ENCODE measurements around the gene KSR2.

The KSR2 gene

DNA sequence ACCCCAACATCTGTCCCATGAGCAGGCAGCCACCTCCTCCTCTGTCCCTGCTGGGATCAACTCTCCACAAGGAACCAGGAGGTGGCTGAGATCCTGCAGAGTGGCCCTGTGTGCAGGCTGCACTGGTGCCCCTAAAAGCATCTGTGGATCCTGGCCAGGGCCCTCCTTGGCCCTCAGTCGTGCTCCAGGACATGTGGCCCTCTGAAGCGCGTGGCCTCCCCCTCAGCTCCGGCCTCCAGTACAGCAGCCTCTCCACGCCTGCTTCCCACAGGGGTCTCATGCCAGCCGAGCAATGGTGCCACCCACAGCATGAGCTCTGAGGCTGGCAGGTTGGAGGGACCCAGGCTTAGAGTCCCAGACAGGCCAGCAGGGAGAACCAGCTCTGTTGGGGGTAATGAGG lies 530.0 kb downstream of the KSR2 start:
- 0 out of 2 replicates have a peak, but pooled peaks cover 7% of the 10 kb centered on the region for H3K4me1 ChIP-seq (ENCODE audit: control insufficient read depth, insufficient read depth, low read length)
- no peak overlapping the region for H3K9ac ChIP-seq (ENCODE audit: low read depth, low read length)
- no peaks in the 10 kb centered on the region for H3K27me3 ChIP-seq (ENCODE audit: control insufficient read depth, insufficient read depth, low read length)
- no peaks in the 10 kb centered on the region for H3K36me3 ChIP-seq (ENCODE audit: control insufficient read depth, insufficient read depth, low read length)
- H3K9me3 ChIP-seq (ENCODE audit: control insufficient read depth, insufficient read depth, low read length), result no peaks in the 10 kb centered on the region
- no peak overlapping the region for H3K4me3 ChIP-seq (ENCODE audit: low read depth, low read length)
- no peak overlapping the region for H3K27ac ChIP-seq (ENCODE audit: low read depth, low read length)

DNA sequence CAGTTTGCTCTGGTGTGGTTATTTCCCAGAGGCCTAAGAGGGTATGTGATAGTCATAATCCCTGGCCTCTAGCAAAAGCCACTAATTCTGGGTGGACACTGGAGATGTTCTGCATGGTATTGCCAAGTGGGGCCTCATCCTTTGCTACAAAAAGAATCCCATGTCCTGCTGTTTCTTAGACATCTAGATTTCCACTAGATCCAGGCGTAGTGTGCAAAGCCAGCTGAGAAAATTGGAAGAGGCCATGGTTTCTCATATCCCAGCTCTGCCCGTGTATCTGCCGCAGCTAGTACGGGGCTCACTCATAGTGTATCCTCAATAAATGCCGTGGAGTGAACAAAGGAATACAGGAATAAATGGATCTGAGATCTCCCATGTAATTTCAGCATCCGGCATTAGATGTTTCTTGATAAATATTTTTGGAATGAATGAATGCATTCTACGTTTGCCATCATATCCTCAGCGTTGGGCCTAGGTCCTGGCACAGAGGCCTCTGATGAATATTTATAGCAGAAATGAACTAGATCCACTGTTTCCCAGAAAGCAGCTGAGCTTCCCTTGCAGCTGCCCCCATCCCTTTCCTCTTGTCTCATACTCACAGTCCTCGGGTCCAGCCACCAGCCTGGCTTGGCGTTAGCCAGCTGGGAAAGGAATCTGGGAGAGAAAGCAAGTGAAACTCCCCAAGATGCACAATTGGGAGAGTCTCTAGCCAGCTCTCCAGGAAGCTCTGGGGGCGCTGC lies 531.1 kb downstream of the KSR2 start:
- Histone ChIP-seq H3K27me3 (ENCODE audit: control insufficient read depth, insufficient read depth, low read length) (no peaks in the 10 kb centered on the region), H3K27ac (ENCODE audit: low read depth, low read length) (no peak overlapping the region), H3K9me3 (ENCODE audit: control insufficient read depth, insufficient read depth, low read length) (no peaks in the 10 kb centered on the region), H3K9ac (ENCODE audit: low read depth, low read length) (no peak overlapping the region), H3K4me1 (ENCODE audit: control insufficient read depth, insufficient read depth, low read length) (0 out of 2 replicates have a peak, but pooled peaks cover 7% of the 10 kb centered on the region), H3K36me3 (ENCODE audit: control insufficient read depth, insufficient read depth, low read length) (no peaks in the 10 kb centered on the region), H3K4me3 (ENCODE audit: low read depth, low read length) (no peak overlapping the region)

DNA sequence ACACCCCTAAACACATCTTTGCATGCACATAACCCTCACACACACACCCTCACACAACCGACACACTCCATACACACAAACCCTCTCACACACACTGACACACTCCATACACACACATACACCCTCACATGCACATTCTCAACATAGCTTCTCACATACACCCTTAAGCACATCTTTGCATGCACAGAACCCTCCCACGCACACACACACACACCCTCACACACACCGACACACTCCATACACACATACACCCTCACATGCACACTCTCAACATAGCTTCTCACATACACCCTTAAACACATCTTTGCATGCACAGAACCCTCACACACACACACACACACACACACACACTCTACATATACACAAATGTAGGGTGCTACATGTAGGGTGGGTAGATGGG lies 534.9 kb downstream of the KSR2 start:
- Histone ChIP-seq H3K4me1 (ENCODE audit: control insufficient read depth, insufficient read depth, low read length) (no peaks in the 10 kb centered on the region), H3K27ac (ENCODE audit: low read depth, low read length) (no peak overlapping the region), H3K9ac (ENCODE audit: low read depth, low read length) (no peak overlapping the region), H3K9me3 (ENCODE audit: control insufficient read depth, insufficient read depth, low read length) (no peaks in the 10 kb centered on the region), H3K36me3 (ENCODE audit: control insufficient read depth, insufficient read depth, low read length) (no peaks in the 10 kb centered on the region), H3K4me3 (ENCODE audit: low read depth, low read length) (no peak overlapping the region), H3K27me3 (ENCODE audit: control insufficient read depth, insufficient read depth, low read length) (no peaks in the 10 kb centered on the region)

DNA sequence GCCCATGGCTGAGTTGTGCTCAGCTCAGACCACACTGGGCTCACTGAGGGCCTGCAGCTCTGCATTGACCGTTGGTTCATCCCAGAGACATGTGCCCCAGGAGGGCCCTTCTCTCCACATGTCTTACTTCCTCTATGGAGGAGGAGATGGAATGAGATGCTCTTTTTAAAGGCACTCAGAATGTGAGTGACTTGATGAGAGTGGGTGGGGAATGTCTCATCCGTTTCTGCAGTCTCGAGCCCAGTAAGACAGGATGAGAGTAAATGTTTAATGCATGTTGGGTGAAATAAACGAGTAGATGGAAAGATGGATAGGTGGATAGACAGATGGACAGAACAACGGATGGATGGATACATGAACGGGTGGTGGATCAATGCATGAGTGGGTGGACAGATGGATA lies 538.5 kb downstream of the KSR2 start:
- Histone ChIP-seq H3K36me3 (ENCODE audit: control insufficient read depth, insufficient read depth, low read length) (no peaks in the 10 kb centered on the region), H3K4me3 (ENCODE audit: low read depth, low read length) (no peak overlapping the region)

DNA sequence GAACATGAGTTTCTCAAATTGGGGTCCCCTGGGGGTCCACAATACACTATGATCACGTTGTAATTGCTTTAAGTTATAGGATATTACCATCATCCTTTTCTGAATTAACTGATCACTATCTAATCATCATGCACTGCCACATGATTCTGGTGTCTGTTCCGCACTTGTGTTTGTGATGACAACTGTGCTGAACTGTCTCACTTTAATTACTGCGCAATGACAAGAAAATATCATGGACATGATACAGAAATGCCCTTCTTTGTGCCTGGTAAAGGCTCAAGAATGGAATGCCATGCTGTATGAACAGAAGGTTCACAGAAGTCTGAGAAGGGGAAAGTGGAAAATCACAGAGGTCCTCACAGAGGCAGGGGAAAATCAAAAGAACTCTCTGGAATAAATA lies 541.6 kb downstream of the KSR2 start:
- H3K9ac ChIP-seq (ENCODE audit: low read depth, low read length), result no peak overlapping the region

More for the DNA sequence above, 538.5 kb downstream of the KSR2 start:
- Histone ChIP-seq H3K4me1 (ENCODE audit: control insufficient read depth, insufficient read depth, low read length) (no peaks in the 10 kb centered on the region), H3K9ac (ENCODE audit: low read depth, low read length) (no peak overlapping the region), H3K9me3 (ENCODE audit: control insufficient read depth, insufficient read depth, low read length) (no peaks in the 10 kb centered on the region), H3K27me3 (ENCODE audit: control insufficient read depth, insufficient read depth, low read length) (no peaks in the 10 kb centered on the region), H3K27ac (ENCODE audit: low read depth, low read length) (no peak overlapping the region)

DNA sequence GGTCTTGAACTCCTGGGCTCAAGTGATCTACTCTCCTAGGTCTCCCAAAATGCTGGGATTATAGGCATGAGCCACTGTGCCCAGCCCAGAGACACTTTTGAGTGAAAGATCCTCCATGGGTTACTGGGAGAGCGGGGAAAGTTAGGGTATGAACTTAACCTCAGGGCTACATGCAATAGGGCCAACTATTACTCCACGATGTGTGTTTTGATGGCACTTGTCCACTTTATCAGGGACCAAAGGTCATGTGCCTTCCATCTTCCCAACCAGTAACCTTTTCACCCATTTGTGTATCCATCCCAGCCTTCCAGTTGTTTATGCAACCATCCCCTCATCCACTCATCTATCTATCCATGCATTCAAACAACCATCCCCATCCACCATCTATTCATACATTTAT lies 546.8 kb downstream of the KSR2 start:
- Histone ChIP-seq H3K27ac (ENCODE audit: low read depth, low read length) (no peak overlapping the region), H3K4me1 (ENCODE audit: control insufficient read depth, insufficient read depth, low read length) (no peaks in the 10 kb centered on the region), H3K4me3 (ENCODE audit: low read depth, low read length) (no peak overlapping the region), H3K27me3 (ENCODE audit: control insufficient read depth, insufficient read depth, low read length) (no peaks in the 10 kb centered on the region; the same call in 1 of the 2 replicates), H3K9me3 (ENCODE audit: control insufficient read depth, insufficient read depth, low read length) (no peaks in the 10 kb centered on the region), H3K9ac (ENCODE audit: low read depth, low read length) (no peak overlapping the region), H3K36me3 (ENCODE audit: control insufficient read depth, insufficient read depth, low read length) (no peaks in the 10 kb centered on the region)

More for the DNA sequence above, 541.6 kb downstream of the KSR2 start:
- no peak overlapping the region for H3K27ac ChIP-seq (ENCODE audit: low read depth, low read length)
- no peaks in the 10 kb centered on the region; the same call in 1 of the 2 replicates for H3K27me3 ChIP-seq (ENCODE audit: control insufficient read depth, insufficient read depth, low read length)
- H3K36me3 ChIP-seq (ENCODE audit: control insufficient read depth, insufficient read depth, low read length), result no peaks in the 10 kb centered on the region
- H3K9me3 ChIP-seq (ENCODE audit: control insufficient read depth, insufficient read depth, low read length), result no peaks in the 10 kb centered on the region
- no peak overlapping the region for H3K4me3 ChIP-seq (ENCODE audit: low read depth, low read length)
- no peaks in the 10 kb centered on the region for H3K4me1 ChIP-seq (ENCODE audit: control insufficient read depth, insufficient read depth, low read length)

DNA sequence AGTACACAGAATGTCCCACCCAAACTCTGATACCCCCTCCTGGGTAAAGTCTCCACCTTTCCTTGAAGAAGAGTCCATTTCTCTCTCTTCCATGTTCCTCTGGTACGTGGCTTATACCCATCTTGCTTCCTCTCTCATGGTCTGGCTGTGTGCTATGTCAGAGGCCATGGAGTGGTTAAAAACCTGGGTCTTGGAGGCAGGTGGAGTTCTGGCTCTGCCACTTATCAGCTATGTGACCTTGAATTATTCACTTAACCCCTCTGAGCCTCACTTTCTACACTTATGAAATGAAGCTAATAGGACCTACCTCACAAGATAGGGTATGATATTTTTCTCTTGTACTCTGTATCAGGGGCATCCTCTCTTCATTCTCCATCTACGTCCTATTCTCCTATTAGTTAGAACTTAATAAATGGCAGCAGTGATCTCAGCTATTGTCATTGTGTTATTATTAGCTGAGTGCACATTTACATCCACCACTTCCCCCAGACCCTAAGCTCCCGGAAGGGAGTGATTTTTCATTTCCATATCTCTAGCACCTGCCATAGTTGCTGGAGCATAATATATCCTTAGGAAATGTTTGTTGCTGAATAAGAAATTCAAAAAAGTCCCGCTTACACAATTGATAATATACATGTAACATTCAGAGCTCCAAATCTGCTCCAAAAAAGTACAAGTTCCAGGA lies 547.6 kb downstream of the KSR2 start:
- H3K4me1 ChIP-seq (ENCODE audit: control insufficient read depth, insufficient read depth, low read length), result no peaks in the 10 kb centered on the region
- H3K36me3 ChIP-seq (ENCODE audit: control insufficient read depth, insufficient read depth, low read length), result no peaks in the 10 kb centered on the region
- H3K9ac ChIP-seq (ENCODE audit: low read depth, low read length), result no peak overlapping the region
- H3K9me3 ChIP-seq (ENCODE audit: control insufficient read depth, insufficient read depth, low read length), result no peaks in the 10 kb centered on the region
- no peak overlapping the region for H3K27ac ChIP-seq (ENCODE audit: low read depth, low read length)
- H3K27me3 ChIP-seq (ENCODE audit: control insufficient read depth, insufficient read depth, low read length), result no peaks in the 10 kb centered on the region; the same call in 1 of the 2 replicates
- no peak overlapping the region for H3K4me3 ChIP-seq (ENCODE audit: low read depth, low read length)

DNA sequence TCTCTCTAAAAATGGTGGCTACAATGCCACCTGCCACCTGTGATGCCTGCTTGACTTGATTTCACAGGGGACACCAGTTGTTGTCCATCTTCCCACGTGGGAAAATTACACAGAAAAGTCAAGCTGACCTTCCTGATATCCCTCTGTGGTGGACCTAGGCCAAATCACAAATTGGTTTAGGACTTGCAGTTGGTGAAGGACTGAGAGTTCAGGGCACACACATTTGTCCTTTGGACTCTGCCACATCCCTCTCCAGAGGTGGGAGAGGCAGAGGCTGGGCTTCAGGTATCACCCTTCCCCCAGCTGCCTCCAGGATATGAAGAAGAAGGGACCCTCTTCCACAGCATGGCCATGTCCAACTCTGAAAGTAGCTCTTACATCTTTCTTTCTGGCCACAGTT lies 551.8 kb downstream of the KSR2 start:
- no peaks in the 10 kb centered on the region for H3K4me1 ChIP-seq (ENCODE audit: control insufficient read depth, insufficient read depth, low read length)
- H3K36me3 ChIP-seq (ENCODE audit: control insufficient read depth, insufficient read depth, low read length), result no peaks in the 10 kb centered on the region
- no peak overlapping the region for H3K9ac ChIP-seq (ENCODE audit: low read depth, low read length)
- no peak overlapping the region for H3K27ac ChIP-seq (ENCODE audit: low read depth, low read length)
- H3K4me3 ChIP-seq (ENCODE audit: low read depth, low read length), result no peak overlapping the region
- no peaks in the 10 kb centered on the region for H3K27me3 ChIP-seq (ENCODE audit: control insufficient read depth, insufficient read depth, low read length)
- H3K9me3 ChIP-seq (ENCODE audit: control insufficient read depth, insufficient read depth, low read length), result no peaks in the 10 kb centered on the region

DNA sequence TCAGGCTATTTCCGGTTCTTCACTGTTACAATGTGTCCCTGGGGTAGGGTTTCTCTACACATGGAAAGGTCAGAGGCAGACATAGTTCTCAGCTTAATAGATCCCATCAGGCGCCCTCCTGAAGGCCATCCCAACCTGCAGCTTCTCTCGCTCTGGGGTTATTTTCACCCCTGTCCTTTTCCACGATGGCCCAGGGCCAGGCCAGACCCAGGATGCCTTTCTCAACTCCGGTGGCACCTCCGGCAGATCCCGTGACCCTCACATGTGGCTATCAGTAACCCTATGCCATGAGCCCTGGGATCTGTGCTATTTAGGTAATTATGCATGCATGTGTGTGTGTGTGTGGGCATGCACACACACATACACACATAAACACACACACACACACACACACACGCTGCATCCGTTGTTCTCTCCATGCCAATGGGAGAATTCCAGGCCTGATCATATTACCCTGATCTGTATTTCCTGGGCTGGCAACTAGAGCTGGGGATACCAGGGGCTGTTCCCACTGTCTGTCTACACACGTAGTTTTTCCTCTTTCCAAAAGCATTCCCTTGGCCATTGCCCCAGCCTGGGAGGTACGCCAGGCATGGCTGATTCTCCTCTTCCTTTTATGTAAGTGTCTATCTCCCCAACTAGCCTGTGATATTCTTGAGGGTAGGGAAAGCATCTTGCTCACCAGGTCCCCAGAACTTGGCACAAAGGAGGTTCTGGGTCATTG lies 556.2 kb downstream of the KSR2 start:
- Histone ChIP-seq H3K9ac (ENCODE audit: low read depth, low read length) (no peak overlapping the region), H3K4me1 (ENCODE audit: control insufficient read depth, insufficient read depth, low read length) (peaks cover 9% of the 10 kb centered on the region), H3K4me3 (ENCODE audit: low read depth, low read length) (no peak overlapping the region), H3K36me3 (ENCODE audit: control insufficient read depth, insufficient read depth, low read length) (no peaks in the 10 kb centered on the region), H3K27ac (ENCODE audit: low read depth, low read length) (no peak overlapping the region), H3K9me3 (ENCODE audit: control insufficient read depth, insufficient read depth, low read length) (no peaks in the 10 kb centered on the region), H3K27me3 (ENCODE audit: control insufficient read depth, insufficient read depth, low read length) (no peaks in the 10 kb centered on the region)

DNA sequence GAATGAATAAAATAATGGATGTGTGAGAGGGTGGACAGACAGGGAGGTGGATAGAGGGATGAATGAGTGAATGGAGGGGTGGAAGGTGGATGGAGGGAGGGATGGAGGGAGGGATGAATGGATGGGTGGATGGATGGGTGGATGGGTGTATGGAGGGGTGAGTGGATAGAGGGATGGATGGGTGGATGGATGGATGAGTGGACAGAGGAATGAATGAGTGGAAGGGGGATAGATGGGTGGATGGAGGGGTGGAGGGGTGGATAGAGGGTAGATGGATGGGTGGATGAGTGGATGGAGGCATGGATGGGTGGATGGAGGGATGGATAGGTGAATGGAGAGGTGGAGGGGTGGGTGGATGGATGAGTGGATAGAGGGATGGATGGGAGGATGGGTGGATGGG lies 559.5 kb downstream of the KSR2 start:
- Histone ChIP-seq H3K9ac (ENCODE audit: low read depth, low read length) (no peak overlapping the region), H3K9me3 (ENCODE audit: control insufficient read depth, insufficient read depth, low read length) (no peaks in the 10 kb centered on the region), H3K27me3 (ENCODE audit: control insufficient read depth, insufficient read depth, low read length) (no peaks in the 10 kb centered on the region), H3K4me3 (ENCODE audit: low read depth, low read length) (no peak overlapping the region), H3K36me3 (ENCODE audit: control insufficient read depth, insufficient read depth, low read length) (no peaks in the 10 kb centered on the region), H3K27ac (ENCODE audit: low read depth, low read length) (no peak overlapping the region), H3K4me1 (ENCODE audit: control insufficient read depth, insufficient read depth, low read length) (peaks cover 10% of the 10 kb centered on the region)

Data from HUES48 (cell line).